ENCODE results near the gene SUOX.

SUOX gene

DNA sequence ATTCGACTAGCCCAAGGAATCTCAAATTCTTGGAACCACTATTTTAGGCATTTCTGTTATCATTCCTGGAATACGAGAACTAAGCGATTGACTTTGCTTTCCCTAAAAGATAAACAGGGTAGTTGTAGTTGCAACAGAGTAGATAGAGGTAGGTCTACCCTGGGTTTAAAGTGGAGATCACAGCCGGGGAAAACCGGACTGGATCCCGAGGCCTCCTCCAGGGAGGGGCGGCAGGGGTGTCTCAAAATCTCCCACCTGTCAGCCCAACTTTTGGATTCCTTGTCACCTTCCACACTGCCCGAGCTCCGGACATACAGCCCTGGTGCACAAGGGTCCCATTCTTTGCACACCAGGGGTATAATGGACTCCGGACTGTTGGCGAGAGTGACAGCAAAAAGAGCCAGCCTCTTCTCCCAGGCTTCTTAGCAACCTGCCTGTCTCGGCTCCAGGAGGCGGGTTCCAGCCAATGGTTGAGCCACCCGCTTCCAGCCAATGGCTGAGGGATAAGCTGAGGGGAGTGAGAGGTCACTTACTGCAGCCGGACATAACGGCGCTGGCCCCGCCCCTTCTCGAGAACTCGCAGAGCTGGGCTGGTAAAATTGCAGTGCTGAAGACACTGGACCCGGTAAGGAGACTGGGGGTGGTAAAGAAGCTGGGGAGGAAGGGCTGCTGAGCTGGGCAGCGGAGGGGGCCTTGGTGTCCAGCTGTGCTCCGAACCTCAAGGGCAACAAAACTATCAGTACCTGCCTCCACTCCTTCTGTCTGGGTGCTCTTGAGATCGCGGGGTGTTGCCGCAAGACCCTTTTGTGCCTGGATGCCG, at the start of gene SUOX:
TSS of gene SUOX (plus strand) at position 562 of the 820 bp plus-strand sequence. CDS start 4,946 bp downstream, outside the sequence.
- H3K4me3 ChIP-seq (ENCODE audit: low read depth, low read length), result no peak within 1 kb of the TSS
- TF ChIP-seq, protein P1, sequence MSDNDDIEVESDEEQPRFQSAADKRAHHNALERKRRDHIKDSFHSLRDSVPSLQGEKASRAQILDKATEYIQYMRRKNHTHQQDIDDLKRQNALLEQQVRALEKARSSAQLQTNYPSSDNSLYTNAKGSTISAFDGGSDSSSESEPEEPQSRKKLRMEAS (IDR thresholded peaks at IDR 0.05; ENCODE audit: low read depth, low read length), result no peak
- peak; percentile 13 for TF ChIP-seq POLR2A (IDR thresholded peaks at IDR 0.05; ENCODE audit: extremely low read depth, insufficient read length)
- TF ChIP-seq, protein P2, sequence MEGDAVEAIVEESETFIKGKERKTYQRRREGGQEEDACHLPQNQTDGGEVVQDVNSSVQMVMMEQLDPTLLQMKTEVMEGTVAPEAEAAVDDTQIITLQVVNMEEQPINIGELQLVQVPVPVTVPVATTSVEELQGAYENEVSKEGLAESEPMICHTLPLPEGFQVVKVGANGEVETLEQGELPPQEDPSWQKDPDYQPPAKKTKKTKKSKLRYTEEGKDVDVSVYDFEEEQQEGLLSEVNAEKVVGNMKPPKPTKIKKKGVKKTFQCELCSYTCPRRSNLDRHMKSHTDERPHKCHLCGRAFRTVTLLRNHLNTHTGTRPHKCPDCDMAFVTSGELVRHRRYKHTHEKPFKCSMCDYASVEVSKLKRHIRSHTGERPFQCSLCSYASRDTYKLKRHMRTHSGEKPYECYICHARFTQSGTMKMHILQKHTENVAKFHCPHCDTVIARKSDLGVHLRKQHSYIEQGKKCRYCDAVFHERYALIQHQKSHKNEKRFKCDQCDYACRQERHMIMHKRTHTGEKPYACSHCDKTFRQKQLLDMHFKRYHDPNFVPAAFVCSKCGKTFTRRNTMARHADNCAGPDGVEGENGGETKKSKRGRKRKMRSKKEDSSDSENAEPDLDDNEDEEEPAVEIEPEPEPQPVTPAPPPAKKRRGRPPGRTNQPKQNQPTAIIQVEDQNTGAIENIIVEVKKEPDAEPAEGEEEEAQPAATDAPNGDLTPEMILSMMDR (IDR thresholded peaks at IDR 0.05; ENCODE audit: low read depth, low read length), result no peak
- TF ChIP-seq MYC (IDR thresholded peaks at IDR 0.05; ENCODE audit: low read depth, low read length), result no peak
- DNase-seq (ENCODE audit: low read depth), result peak; percentile 24

DNA sequence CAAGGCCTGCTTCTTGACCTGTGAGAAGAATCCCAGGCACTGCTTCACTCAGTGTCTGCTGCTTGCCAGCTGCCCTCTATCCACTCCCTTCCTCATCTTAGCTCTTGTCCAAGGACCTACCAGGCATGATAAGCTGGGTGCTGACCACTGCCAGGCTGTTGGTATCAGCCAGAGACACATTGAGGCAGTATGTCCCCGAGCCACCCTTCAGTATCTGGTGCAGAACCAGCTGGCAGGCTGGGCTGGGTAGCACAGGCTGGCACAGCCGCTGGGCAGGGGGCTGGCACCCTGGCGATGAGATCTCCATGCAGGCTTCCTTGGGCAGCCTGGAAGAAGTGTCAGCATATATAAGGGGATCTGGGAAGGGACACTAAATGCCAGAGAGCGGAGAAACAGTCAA, 41.7 kb upstream of the SUOX start:
- no peak overlapping the region for H3K4me3 ChIP-seq (ENCODE audit: low read depth, low read length)
- DNase-seq (ENCODE audit: low read depth), result no peak
- TF ChIP-seq, protein P1 (IDR thresholded peaks at IDR 0.05; ENCODE audit: low read depth, low read length), result no peak
- TF ChIP-seq MYC (IDR thresholded peaks at IDR 0.05; ENCODE audit: low read depth, low read length) (no peak), POLR2A (IDR thresholded peaks at IDR 0.05; ENCODE audit: extremely low read depth, insufficient read length) (no peak)
- TF ChIP-seq, protein P2 (IDR thresholded peaks at IDR 0.05; ENCODE audit: low read depth, low read length), result no peak

DNA sequence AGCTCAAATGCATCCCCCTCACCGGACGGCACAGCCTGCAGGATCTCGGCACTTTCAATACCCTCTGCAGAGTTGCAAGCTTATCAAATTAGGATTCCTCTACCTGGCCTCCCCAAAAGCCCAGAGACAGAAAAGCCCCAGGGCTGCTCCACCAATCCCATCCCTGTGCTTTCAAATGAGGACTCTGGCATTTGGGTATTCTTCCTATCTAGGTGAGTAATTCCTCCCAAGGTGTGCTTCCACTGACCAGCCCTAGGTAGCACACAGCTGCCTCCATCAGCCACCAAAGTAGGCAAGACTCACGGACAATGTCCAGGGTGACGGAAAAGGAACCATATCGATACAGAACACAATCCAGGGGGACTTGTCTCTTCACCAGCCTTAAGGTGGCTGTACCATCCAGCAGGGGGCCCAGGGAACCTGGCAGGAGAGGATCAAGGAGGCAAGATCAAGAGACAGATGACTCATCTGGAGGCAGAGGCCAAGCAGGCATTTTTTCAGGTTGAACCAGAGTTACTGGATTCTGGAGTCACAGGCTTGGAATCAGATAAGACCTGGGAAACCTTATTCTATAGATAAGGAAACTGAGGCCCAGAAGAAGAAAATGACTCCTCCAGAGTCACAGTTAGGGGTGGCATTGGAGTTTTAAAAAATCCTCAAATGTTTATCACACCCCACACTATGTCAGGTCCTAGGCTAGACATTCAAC, 41.1 kb upstream of the SUOX start:
- peak; percentile 71 for DNase-seq (ENCODE audit: low read depth)
- no peak overlapping the region for H3K4me3 ChIP-seq (ENCODE audit: low read depth, low read length)
- TF ChIP-seq, protein P2 (IDR thresholded peaks at IDR 0.05; ENCODE audit: low read depth, low read length), result peak; percentile 73
- TF ChIP-seq, protein P1 (IDR thresholded peaks at IDR 0.05; ENCODE audit: low read depth, low read length), result no peak
- TF ChIP-seq POLR2A (IDR thresholded peaks at IDR 0.05; ENCODE audit: extremely low read depth, insufficient read length), result no peak
- no peak for TF ChIP-seq MYC (IDR thresholded peaks at IDR 0.05; ENCODE audit: low read depth, low read length)

DNA sequence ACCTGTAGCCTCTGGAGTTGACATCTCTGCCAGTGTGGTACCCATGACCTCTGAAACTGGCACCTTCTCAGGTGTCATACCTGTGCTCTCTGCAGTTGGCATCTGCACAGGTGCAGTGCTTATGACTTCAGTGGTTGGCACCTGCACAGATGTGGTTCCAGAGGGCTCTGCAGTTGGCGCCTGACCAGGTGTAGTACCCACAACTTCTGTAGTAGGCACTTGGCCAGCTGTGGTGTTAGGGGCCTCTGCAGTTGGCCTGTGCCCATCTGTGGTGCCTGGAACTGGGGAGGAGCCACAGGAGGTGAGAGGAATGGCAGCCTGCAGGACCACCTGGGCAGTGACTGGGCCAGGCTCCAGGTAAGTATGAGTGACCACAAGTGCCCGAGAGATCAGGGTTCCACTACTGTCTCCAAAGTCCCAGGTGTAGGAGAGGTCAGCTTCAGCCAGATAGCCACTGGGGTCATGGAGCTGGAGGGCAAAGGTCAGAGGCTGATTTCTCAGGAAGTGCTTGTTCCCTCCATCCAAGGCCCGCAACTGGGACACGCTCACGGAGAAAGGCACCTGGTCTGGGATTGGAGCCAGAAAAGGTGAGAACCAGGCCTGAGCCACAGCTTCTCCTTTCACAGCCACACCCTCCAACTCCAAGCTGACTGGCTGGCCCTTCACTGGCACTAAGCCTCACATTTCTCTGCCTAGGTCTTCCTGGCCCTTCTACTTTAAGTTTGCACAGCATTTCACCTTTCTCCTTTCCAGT, 39.8 kb upstream of the SUOX start:
- DNase-seq (ENCODE audit: low read depth), result no peak
- no peak overlapping the region for H3K4me3 ChIP-seq (ENCODE audit: low read depth, low read length)
- TF ChIP-seq, protein P1 (IDR thresholded peaks at IDR 0.05; ENCODE audit: low read depth, low read length), result no peak
- TF ChIP-seq POLR2A (IDR thresholded peaks at IDR 0.05; ENCODE audit: extremely low read depth, insufficient read length) (no peak), MYC (IDR thresholded peaks at IDR 0.05; ENCODE audit: low read depth, low read length) (no peak)
- TF ChIP-seq, protein P2 (IDR thresholded peaks at IDR 0.05; ENCODE audit: low read depth, low read length), result no peak

DNA sequence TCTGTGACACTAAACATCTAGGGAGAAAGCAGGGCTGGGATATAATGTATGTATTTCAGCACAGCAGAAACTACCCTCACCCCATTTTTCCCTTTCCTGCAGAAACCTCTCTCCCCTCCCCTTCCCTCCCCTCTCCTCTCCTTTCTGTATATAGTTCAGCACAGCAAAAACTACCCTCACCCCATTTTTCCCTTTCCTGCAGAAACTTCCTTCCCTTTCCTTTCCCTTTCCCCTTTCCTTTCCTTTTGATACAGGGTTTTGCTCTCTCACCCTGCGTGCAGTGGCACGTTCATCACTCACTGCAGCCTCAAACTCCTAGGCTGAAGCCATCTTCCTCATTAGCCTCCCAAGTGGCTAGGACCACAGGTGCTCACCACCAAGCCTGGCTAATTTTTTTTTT, 33.3 kb upstream of the SUOX start:
- no peak overlapping the region for H3K4me3 ChIP-seq (ENCODE audit: low read depth, low read length)
- no peak for DNase-seq (ENCODE audit: low read depth)
- no peak for TF ChIP-seq MYC (IDR thresholded peaks at IDR 0.05; ENCODE audit: low read depth, low read length)
- TF ChIP-seq POLR2A (IDR thresholded peaks at IDR 0.05; ENCODE audit: extremely low read depth, insufficient read length), result no peak
- TF ChIP-seq, protein P1 (IDR thresholded peaks at IDR 0.05; ENCODE audit: low read depth, low read length), result no peak
- TF ChIP-seq, protein P2 (IDR thresholded peaks at IDR 0.05; ENCODE audit: low read depth, low read length), result no peak
